ENCODE results near the gene ZACN.

Gene ZACN

DNA sequence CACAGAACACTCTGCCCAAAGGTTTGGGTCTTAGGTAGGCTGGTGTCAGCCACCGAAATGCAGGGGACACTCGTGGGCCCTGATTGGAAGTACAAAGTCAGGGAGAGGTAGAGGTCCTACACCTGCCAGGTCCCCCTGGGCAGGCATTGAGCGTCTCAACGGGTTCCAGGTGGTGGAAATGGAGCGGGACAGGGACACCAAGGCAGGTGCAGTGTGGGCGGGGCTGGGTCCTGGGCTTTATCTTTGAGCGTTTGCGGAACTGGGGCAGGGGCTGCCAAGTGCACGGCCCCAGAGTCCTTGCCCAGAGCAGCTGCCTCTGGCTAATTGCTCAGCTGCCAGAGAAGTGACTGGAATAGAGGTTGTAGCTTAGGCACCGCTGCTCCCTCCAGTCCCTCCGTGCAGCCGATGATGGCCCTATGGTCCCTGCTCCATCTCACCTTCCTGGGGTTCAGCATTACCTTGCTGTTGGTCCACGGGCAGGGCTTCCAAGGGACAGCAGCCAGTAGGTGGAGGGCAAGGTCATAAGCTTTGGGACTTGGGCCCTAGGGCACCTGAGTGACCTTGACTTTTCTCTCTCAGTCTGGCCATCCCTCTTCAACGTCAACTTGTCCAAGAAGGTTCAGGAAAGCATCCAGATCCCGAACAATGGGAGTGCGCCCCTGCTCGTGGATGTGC is at the start of gene ZACN:
Gene ZACN (plus strand): TSS at position 323 of the 675 bp plus-strand sequence. CDS start 83 bp downstream, at position 406.
- no peak for DNase-seq (ENCODE audit: extremely low spot score)
- ChIA-PET CTCF (interaction anchor here (0.6 to 1.9 kb wide), 5 partner anchors 16 to 319 kb away, joined by 3 to 9 read pairs (median 3); no protein-coding TSS in a partner anchor), POLR2A (no interaction called here)
- TF ChIP-seq, protein P1, sequence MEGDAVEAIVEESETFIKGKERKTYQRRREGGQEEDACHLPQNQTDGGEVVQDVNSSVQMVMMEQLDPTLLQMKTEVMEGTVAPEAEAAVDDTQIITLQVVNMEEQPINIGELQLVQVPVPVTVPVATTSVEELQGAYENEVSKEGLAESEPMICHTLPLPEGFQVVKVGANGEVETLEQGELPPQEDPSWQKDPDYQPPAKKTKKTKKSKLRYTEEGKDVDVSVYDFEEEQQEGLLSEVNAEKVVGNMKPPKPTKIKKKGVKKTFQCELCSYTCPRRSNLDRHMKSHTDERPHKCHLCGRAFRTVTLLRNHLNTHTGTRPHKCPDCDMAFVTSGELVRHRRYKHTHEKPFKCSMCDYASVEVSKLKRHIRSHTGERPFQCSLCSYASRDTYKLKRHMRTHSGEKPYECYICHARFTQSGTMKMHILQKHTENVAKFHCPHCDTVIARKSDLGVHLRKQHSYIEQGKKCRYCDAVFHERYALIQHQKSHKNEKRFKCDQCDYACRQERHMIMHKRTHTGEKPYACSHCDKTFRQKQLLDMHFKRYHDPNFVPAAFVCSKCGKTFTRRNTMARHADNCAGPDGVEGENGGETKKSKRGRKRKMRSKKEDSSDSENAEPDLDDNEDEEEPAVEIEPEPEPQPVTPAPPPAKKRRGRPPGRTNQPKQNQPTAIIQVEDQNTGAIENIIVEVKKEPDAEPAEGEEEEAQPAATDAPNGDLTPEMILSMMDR (IDR thresholded peaks at IDR 0.05; ENCODE audit: control extremely low read depth, extremely low read depth, low read depth, missing control alignments), result no peak

DNA sequence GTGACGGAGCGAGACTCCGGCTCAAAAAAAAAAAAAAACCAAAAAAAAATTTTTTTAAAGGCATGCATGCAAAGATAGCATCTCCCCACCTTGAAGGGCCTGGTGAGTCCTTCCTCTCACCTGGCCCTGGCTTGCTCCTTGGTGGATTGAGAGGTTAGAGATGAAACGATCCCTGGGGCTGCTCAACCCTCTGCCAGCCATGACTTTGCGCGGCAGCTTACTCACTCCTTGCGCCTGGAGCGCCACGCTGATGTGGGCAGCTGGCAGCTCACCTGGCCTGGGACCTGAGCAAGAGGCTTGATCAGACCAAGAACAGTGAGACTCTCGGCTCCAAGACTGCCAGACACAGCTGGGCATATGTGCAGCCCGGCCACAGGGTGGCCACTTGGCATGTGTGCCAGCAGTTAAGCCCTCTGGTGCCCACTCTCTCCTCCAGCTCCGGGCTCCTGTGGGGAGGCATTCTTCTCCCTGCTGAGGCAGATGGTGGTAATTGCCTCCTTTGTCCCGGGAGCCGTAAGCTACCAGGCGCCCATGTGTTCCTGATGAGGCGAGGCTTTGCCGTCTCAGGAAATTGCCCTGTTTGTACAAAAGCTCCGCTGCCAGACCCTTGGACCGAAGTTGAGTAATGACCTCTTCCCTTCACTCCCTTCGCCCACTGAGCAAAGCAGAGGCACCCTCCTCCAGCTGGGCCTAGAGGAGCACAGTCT is 46.8 kb upstream of the ZACN start:
- TF ChIP-seq, protein P1 (IDR thresholded peaks at IDR 0.05; ENCODE audit: control extremely low read depth, extremely low read depth, low read depth, missing control alignments), result no peak
- ChIA-PET CTCF (interaction anchor here (0.9 to 4.2 kb wide), 6 partner anchors 10 to 271 kb away, joined by 3 to 24 read pairs (median 4); no protein-coding TSS in a partner anchor), POLR2A (no interaction called here)
- no peak for DNase-seq (ENCODE audit: extremely low spot score)

DNA sequence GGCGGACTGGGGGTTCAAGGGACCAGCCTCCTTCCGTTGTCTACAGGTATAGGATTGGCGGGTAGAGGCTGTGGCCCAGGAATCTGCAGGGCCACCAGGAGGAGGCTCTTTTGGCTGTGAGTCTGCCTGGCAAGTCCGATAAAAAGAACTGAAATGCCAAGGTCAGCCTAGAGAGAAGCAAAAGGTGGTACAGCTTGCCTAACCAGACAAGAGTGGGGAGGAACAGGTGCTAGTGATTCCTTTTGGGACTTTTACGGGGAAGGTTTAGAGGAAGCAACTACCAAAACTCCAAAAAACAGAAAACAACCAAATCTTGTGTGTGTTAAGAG is 46.2 kb upstream of the ZACN start:
- DNase-seq (ENCODE audit: extremely low spot score), result no peak
- ChIA-PET CTCF (interaction anchor here (0.9 to 4.2 kb wide), 6 partner anchors 9 to 266 kb away, joined by 3 to 24 read pairs (median 3); no protein-coding TSS in a partner anchor), POLR2A (no interaction called here)
- TF ChIP-seq, protein P1 (IDR thresholded peaks at IDR 0.05; ENCODE audit: control extremely low read depth, extremely low read depth, low read depth, missing control alignments), result no peak

GRCh38 chr17:76033139-76033538 is 45.8 kb upstream of the ZACN start:
- TF ChIP-seq, protein P1 (IDR thresholded peaks at IDR 0.05; ENCODE audit: control extremely low read depth, extremely low read depth, low read depth, missing control alignments), result no peak
- ChIA-PET CTCF (interaction anchor here (0.8 to 4.2 kb wide), 7 partner anchors 9 to 266 kb away, joined by 3 to 24 read pairs (median 3); no protein-coding TSS in a partner anchor), POLR2A (no interaction called here)
- DNase-seq (ENCODE audit: extremely low spot score), result no peak

- TF ChIP-seq, protein P1 (IDR thresholded peaks at IDR 0.05; ENCODE audit: control extremely low read depth, extremely low read depth, low read depth, missing control alignments), result no peak
- CTCF ChIA-PET, result interaction anchor here (1.2 to 4.2 kb wide), 4 partner anchors 13 to 264 kb away, joined by 3 to 24 read pairs (median 3); no protein-coding TSS in a partner anchor
- POLR2A ChIA-PET, result no interaction called here
- no peak for DNase-seq (ENCODE audit: extremely low spot score)
Observed at GRCh38 chr17:76034428-76035350, 44.3 kb upstream of the ZACN start.
